Upper lobe of left lung (tissue), 4 donors: ENCODE measurements around the gene MXRA7.

Source experiments
- CTCF ChIP-seq, 6 experiments: fragments of 450-650 bp in 4 of 6; fragments of 200-600 bp in 2 of 6; sonication (generic) in 2 of 6; IDR thresholded peaks; one replicate each; pipeline ENCODE4 v1.5.1; 2016 to 2019; ENCODE audit warnings: antibody characterized with exemption in 6 of 6
- EP300 ChIP-seq, 4 donors: sonication (generic); formaldehyde crosslinking; IDR thresholded peaks; one replicate each; pipeline ENCODE4 v1.5.1; 2017; ENCODE audit warnings: antibody characterized with exemption in 4 of 4, control low read depth in 2 of 4
- POLR2A ChIP-seq, 4 donors: fragments of 450-650 bp; IDR thresholded peaks; one replicate each; pipeline ENCODE4 v1.5.1; 2016 to 2017; ENCODE audit warnings: antibody characterized with exemption in 4 of 4, mild to moderate bottlenecking in 2 of 4
- POLR2AphosphoS5 ChIP-seq, 2 donors: sonication (generic); formaldehyde crosslinking; IDR thresholded peaks; one replicate each; pipeline ENCODE4 v1.5.1; 2017; ENCODE audit warnings: antibody characterized with exemption in 2 of 2

- TF ChIP-seq CTCF (IDR thresholded peaks at IDR 0.05) (no peak), POLR2A (IDR thresholded peaks at IDR 0.05) (no peak), POLR2AphosphoS5 (IDR thresholded peaks at IDR 0.05) (no peak), EP300 (IDR thresholded peaks at IDR 0.05) (no peak)
These were observed 17.1 kb upstream of the MXRA7 start for GRCh38 chr17:76727745-76728456.
